Measurements from ENCODE around the gene OOSP2. TPM values are rescaled to one million over a fixed set of nuclear protein-coding genes. Genes with fewer than 3 reads are reported as not detected.

Gene OOSP2
- total and polyA plus RNA-seq, 2 of the 13 experiments (the other 11 are each of a cell fraction or from before 2014, with no cell fraction given), result not detected

GRCh38 chr11:60056349-60056969 is 16.2 kb downstream of the OOSP2 start, which contains the start of gene MS4A3:
TSS of gene MS4A3 (plus strand) at chr11:60056665. CDS start at chr11:60061161, 4,496 bp downstream.
- Histone ChIP-seq H3K27ac (ENCODE audit: extremely low read length, insufficient read depth, low read length) (no peak within 1 kb of the TSS), H2AFZ (ENCODE audit: low read length) (no peak within 1 kb of the TSS), H3K36me3 (replicated peaks in 1 of 2; ENCODE audit: control insufficient read depth in 1 of 2, insufficient read depth in 2 of 2, low read length in 2 of 2) (no peaks in the 10 kb centered on the region), H3K4me2 (ENCODE audit: low read depth, low read length) (no peak within 1 kb of the TSS), H3K4me1 (ENCODE audit: insufficient read depth, low read length) (no peaks in the 10 kb centered on the region), H3K27me3 (ENCODE audit: control insufficient read depth in 1 of 2, insufficient read depth in 2 of 2, low read length in 2 of 2) (peaks cover 0 to 13% of the 10 kb centered on the region in 2 experiments; a peak in 2 of 5 replicates), H3K9me3 (ENCODE audit: low read length) (no peaks in the 10 kb centered on the region), H4K20me1 (ENCODE audit: insufficient read depth, low read length) (no peaks in the 10 kb centered on the region), H3K79me2 (ENCODE audit: insufficient read depth, low read length) (no peaks in the 10 kb centered on the region), H3K4me3 (replicated peaks in 1 of 3; ENCODE audit: insufficient read depth in 1 of 3, low read depth in 2 of 3, low read length in 3 of 3) (no peak within 1 kb of the TSS), H3K9ac (ENCODE audit: insufficient read depth, low read depth, low read length) (no peak within 1 kb of the TSS)
- in situ Hi-C loops (cut with HindIII; ENCODE audit: extremely low pct_ligation_motif_present, low pct_unique_long_range_greater_than_20kb) (no loop called here), intact Hi-C loops (cut with micrococcal nuclease; ENCODE audit: unreplicated experiment) (no loop called here)
- FAIRE-seq, result no peak
- DNase-seq (ENCODE audit: low spot score), result no peak
- BruUV-seq (replicated peaks), result no TSS peak
- ChIA-PET POLR2A (no interaction called here), CTCF (ENCODE audit: low intra/inter-chr PET ratio, low total read pairs) (no interaction called here)
- no peak for TF ChIP-seq SNAPC2 (CRISPR knock-in tag; IDR thresholded peaks at IDR 0.05)
- TF ChIP-seq PTBP1 (IDR thresholded peaks at IDR 0.05; ENCODE audit: low read depth, low read length, poor library complexity, severe bottlenecking), result no peak
- TF ChIP-seq PATZ1 (CRISPR knock-in tag; IDR thresholded peaks at IDR 0.05), result no peak
- ATAC-seq, result no peak
- WGBS (ENCODE audit: low lambda C conversion rate), result 25% methylated on average over 8 of the region's 8 CpGs

- Histone ChIP-seq H2AFZ (ENCODE audit: low read length) (no peak overlapping the region), H3K79me2 (ENCODE audit: insufficient read depth, low read length) (no peaks in the 10 kb centered on the region), H3K4me2 (ENCODE audit: low read depth, low read length) (no peak overlapping the region), H3K9ac (ENCODE audit: insufficient read depth, low read depth, low read length) (no peak overlapping the region), H4K20me1 (ENCODE audit: insufficient read depth, low read length) (no peaks in the 10 kb centered on the region), H3K4me1 (ENCODE audit: insufficient read depth, low read length) (no peaks in the 10 kb centered on the region), H3K36me3 (replicated peaks in 1 of 2; ENCODE audit: control insufficient read depth in 1 of 2, insufficient read depth in 2 of 2, low read length in 2 of 2) (no peaks in the 10 kb centered on the region), H3K27me3 (ENCODE audit: control insufficient read depth in 1 of 2, insufficient read depth in 2 of 2, low read length in 2 of 2) (peaks cover 0 to 13% of the 10 kb centered on the region in 2 experiments; a peak in 3 of 5 replicates), H3K9me3 (ENCODE audit: low read length) (no peaks in the 10 kb centered on the region), H3K27ac (ENCODE audit: extremely low read length, insufficient read depth, low read length) (no peak overlapping the region), H3K4me3 (replicated peaks in 1 of 3; ENCODE audit: insufficient read depth in 1 of 3, low read depth in 2 of 3, low read length in 3 of 3) (no peak overlapping the region)
- CTCF ChIA-PET (ENCODE audit: low intra/inter-chr PET ratio, low total read pairs), result no interaction called here
- ATAC-seq (no peak), FAIRE-seq (no peak), DNase-seq (ENCODE audit: low spot score) (no peak)
- BruUV-seq (replicated peaks), result no TSS peak
- in situ Hi-C loops (cut with HindIII; ENCODE audit: extremely low pct_ligation_motif_present, low pct_unique_long_range_greater_than_20kb), result no loop called here
- POLR2A ChIA-PET, result no interaction called here
- intact Hi-C loops (cut with micrococcal nuclease; ENCODE audit: unreplicated experiment), result no loop called here
- 35% methylated on average over 3 of the region's 3 CpGs for WGBS (ENCODE audit: low lambda C conversion rate)
- no peak for TF ChIP-seq NR0B2 (CRISPR knock-in tag; IDR thresholded peaks at IDR 0.05)
- TF ChIP-seq IRF2 (CRISPR knock-in tag; IDR thresholded peaks at IDR 0.05), result no peak
- TF ChIP-seq TCF12 (IDR thresholded peaks at IDR 0.05), result no peak
- no peak for TF ChIP-seq TCF12 (CRISPR knock-in tag; IDR thresholded peaks at IDR 0.05)
- no peak for TF ChIP-seq ZNF670 (CRISPR knock-in tag; IDR thresholded peaks at IDR 0.05; ENCODE audit: borderline replicate concordance)
- TF ChIP-seq ZNF510 (CRISPR knock-in tag; IDR thresholded peaks at IDR 0.05; ENCODE audit: low read depth), result no peak
- no peak for TF ChIP-seq ATF2 (CRISPR knock-in tag; IDR thresholded peaks at IDR 0.05)
- no peak for TF ChIP-seq ZZZ3 (CRISPR knock-in tag; IDR thresholded peaks at IDR 0.05; ENCODE audit: borderline replicate concordance)
- no peak for TF ChIP-seq DPF2 (CRISPR knock-in tag; IDR thresholded peaks at IDR 0.05; ENCODE audit: borderline replicate concordance, low read depth)
- TF ChIP-seq ZNF180 (CRISPR knock-in tag; IDR thresholded peaks at IDR 0.05; ENCODE audit: borderline replicate concordance, low read depth), result no peak
These were observed 18.8 kb downstream of the OOSP2 start for GRCh38 chr11:60059052-60059451.

All from HepG2 (cell line).